ENCODE measurements around the gene KRTAP10-8.

- TF ChIP-seq YY1 (IDR thresholded peaks at IDR 0.05; ENCODE audit: insufficient read depth, insufficient read length): no peak
- no peak for TF ChIP-seq ZNF274 (IDR thresholded peaks at IDR 0.05; ENCODE audit: low read depth, low read length)
Observed at GRCh38 chr21:44595524-44595923, 16.4 kb upstream of the KRTAP10-8 start.

All from NT2/D1 (cell line).